Stimulated activated CD8-positive, alpha-beta memory T cell treated with anti-CD3 and anti-CD28 coated beads, Interleukin-4, amount 100 ng/mL, for 24 hours (primary cell): ENCODE data around the gene SLC26A9.

Experiments used
- DNase-seq: peaks from one replicate; pipeline ENCODE4 v3.0.0-alpha.2; 2020; ENCODE audit warnings: low read depth

SLC26A9 gene

DNA sequence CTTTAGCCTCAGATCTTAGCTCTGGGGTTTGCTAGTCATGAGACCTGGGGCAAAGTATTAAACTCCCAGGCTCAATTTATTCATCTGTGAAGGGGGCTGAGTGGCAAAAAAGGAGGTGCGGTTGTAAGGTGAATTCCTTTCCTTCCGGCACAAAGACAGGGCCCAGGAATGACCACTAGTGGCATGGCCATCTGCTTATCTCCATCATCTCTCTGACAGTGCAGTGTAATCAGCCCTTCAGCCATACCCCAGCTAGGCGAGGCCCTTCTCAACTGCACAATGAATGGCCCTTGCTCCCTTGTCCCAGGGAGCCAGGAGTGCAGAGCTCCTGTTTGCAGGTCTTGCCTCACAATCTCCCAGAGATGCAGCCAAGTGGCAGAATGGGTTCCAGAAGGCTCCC, 5.6 kb upstream of the SLC26A9 start:
- DNase-seq = no peak

DNA sequence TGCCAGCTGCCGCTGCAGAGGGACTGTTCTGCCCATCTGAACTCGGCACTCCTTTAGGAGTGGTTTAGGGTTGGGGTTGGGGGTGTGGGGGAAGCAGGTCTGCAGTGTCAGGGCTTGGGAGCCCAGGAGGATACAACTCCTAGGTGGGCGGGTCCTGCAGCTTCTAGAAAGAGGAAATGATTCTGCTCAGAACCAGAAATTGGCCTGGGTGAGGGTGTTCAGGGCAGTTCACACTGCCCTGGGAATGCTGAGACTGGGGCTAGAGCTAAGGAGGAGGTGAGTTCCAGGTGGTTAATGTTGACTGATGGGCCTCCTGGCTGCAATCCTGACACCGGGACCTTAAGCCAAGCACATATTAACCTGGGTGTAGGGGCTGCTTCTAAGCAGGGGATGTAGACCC, 4.8 kb upstream of the SLC26A9 start:
- no peak for DNase-seq

DNA sequence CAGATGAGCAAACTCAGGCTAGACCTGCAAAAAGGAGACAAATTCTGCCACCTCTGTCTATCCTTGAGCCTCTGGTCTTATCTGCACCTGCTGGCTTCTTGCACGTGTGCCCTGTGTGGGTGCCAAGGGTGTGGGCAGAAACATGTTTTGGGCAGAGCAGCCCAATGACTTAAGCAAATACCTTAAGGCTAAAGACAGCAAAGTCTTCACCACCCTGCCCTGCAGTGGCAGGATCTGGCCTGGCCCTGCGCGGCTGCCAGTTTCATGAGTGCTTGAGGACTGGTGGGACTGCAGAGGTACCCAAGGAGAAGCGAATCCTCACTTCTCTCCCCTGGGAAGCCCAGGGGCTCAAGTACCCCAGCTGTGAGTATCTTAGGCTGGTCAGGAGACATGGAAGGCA, 3.8 kb upstream of the SLC26A9 start:
- no peak for DNase-seq

DNA sequence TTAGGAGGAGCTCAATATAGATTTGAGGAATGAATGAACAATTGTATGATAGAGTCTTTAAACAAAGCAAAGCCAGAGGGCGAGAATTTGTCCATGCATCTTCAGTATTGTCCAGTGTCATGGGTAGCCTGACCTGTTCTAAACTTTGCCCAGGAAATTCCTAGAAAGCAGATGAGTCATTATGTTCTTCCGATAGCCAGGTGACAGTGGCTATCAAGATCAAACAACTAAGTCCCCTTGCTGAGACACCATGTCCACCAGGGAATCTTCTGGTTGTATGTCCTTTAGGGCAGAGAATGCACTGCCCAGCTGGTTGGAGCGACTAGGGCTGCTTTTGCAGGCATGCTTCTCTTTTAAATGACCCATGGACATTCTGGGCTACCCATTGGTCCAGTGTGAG, 1.8 kb upstream of the SLC26A9 start:
- no peak for DNase-seq

DNA sequence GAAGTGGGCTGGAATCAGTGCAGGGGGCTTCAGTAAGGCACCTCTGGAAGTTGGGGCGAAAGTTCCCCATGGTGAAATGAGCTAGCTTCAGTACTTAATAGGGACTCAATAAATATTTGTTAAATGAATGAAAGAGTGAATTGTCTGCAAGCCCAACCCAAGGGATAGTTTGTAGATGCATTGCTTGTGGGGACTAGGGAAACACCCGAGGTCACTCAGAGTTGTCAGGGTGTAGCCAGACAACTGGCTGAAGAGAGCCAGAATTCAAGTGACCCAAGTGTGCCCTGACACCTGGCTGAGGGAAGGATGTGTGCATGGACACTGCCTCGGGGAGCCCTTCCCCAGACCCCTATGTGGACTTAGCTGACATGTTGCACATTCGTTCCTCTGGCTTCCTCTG, 1.3 kb upstream of the SLC26A9 start:
- DNase-seq = no peak

DNA sequence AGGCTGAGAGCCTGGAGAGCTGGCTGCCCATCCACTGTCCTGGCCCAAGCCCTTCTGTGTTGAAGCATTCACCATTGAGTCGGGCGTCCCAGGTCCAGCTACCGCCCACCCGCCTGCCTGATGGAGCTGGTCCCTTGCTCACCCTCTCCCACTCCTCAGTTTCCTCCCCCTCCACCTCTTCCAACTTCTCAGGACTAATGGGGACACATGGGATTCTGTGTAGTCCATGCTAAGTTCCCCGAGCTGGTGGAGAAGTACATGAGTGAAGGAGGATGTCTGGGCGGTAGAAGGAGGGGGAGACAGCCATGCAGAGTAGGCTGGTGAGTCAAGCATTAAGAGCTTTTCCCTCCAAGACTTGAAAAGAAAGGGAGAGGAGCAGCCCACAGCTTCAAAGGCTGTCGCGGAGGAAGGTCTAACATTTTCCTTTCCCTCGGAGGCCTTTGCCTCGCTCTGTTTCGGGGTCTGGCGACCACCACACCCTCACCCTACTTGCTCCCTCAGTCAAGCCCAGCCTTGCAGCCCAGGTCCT, 561 bp downstream of the SLC26A9 start:
- no peak for DNase-seq

DNA sequence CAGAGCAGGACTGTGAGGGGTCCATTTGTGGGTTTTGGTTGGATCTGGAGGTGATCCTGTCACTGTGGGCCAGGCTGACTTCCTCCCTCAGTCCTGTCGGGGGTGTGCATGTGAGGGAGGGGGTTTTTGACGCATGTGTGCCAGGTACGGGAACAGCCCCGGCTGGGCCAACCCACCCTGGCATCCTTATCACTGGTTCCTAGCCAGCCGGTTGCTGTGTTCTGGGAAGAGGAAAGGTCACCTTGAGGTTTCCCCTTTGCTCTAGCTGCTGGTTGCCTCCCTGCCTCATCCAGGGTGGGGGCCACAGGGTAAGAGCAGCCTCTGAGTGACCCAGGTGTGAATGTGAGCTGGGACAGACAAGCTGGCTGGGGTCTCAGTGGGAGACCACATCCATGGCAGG, 2.5 kb downstream of the SLC26A9 start:
- no peak for DNase-seq

DNA sequence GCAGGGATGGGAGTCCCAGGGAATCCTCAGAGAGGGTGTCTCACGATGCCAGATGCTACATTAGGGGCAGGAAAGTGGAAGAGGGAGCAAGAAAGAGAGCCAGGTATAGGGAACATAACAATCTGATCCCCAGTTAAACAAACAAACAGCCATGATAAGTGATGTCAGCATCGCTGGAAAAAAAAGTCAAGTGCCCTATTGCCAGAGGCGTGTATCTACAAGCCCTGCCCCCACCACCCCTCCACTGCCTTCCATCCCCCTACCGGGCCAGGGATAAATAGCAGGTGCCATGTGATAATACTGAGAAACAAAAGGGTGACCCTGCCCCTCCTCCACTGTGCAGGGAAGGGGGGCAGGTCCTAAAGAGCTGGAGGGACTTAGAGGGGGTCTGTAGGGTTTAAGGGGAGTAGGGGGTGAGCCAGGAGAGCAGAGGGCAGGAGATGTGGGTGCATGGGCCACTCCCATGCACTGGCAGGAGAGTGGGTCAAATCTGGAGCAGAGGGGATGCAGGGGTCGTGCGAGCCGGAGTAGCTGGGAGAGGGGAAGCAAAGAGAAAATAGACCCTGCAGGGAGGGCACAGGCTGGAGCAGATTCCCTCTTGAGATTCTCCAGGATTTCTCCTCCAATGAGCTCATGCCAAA, 3.4 kb downstream of the SLC26A9 start:
- DNase-seq = no peak

DNA sequence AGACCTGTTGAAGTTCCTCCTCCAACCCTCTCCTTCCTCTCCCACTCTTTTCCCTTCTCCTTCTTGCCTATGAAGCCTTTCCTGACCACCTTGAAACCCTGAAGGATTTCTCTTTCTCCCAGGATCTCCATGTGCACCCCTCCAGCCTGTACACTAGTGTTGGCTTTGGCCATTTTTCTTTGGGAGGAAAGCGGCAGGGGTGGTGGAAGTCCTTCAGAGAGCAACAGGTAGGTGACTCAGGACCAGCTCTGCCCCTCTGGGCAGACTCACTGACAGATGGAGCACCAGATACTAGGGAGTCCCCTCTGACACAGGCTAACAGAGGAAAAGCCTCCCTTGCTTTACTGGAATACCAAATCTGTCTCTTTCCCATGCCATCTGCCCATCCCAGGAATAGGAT, 4.6 kb downstream of the SLC26A9 start:
- no peak for DNase-seq

DNA sequence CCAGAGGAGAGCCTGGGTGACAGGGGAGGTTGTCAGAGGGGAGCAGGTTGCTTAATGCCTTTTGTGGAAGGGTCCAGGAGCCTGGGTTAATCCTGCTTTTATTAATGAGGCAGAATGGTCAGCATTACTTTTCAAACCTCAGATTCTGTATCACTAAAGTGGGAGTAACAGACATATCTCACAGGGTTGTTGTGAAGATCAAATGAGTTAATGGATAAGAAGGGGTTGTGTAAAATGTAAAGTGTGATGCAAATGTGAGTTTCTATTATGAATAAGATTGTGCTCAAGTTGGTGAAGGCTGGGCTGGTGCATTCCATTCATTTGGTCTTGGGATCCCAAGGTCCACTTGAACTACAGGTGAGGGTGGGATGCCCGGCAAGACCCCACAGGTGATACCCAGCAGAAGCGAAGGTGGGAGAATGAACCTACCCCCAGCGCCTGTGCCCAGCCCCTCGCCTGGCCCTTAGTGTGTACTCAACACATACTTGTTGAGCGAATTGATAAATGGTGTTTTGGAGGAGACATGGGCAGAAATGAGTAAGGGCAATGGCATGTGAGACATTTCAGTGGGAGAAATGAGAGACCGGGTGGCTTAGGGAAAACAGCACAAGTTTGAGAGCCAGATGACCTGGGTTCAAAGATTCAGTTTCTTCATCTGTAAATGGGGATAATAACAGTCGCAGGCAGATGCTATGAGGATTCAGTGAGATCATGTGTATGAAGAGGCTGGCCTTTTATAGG, 6.2 kb downstream of the SLC26A9 start:
- DNase-seq = no peak

DNA sequence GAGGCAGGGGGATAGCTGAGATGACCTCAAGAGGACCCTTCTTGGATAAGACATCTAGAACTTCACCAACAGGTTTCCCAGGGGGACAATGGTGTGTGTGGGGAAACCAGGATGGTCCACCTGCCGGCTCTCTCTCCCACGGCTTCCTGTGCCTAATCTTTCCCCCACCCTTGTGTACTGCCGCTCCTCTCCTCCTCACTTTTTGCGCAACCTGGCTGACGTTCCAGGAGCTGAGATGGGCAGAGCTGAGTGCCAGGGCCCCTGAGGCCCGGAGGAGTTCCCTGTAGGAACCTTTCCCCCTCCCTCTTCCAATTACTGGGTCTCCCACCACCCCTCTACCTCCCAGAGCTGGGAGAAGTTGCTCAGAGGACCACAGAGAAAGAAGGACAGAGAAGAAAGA, 6.9 kb downstream of the SLC26A9 start:
- DNase-seq = no peak

DNA sequence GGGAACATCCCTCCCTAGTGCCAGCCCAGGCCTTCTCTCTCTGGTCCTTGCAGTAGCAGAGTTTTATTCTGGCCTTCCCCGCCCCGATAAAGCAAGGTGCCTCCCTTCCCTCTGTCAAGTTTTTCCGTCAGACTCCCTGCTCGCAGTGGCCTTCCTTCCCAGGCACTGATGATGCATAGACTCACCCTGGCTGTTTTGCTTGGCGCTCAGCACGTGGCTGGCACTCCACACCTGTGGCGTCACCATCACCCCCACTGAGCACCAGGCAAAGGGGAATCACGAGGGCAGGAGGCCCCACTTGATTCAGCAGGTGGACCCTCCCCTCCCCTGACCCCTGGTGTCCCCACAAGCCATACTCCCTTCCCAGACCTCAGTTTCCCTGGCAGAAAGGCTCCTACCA, 7.4 kb downstream of the SLC26A9 start:
- DNase-seq = no peak

DNA sequence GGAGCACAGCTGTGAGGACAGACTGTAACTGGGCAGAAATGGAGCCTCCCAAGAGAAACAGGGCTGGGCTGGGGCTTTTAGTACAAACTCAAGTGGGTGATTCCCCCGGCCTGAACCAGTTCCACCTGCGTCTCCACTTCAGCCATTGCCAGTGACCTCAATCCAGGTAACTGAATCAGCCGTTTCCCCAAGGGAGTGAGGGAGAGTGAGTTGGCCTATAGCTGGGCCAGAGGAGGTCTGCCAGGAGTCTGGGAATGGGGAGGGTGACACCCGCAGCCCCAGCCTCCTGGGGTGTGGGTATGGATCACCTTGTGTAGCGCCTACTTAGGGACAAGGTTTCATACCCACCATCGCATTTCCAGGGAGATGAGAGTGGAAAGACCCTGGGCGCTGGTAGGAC, 8.5 kb downstream of the SLC26A9 start:
- no peak for DNase-seq

DNA sequence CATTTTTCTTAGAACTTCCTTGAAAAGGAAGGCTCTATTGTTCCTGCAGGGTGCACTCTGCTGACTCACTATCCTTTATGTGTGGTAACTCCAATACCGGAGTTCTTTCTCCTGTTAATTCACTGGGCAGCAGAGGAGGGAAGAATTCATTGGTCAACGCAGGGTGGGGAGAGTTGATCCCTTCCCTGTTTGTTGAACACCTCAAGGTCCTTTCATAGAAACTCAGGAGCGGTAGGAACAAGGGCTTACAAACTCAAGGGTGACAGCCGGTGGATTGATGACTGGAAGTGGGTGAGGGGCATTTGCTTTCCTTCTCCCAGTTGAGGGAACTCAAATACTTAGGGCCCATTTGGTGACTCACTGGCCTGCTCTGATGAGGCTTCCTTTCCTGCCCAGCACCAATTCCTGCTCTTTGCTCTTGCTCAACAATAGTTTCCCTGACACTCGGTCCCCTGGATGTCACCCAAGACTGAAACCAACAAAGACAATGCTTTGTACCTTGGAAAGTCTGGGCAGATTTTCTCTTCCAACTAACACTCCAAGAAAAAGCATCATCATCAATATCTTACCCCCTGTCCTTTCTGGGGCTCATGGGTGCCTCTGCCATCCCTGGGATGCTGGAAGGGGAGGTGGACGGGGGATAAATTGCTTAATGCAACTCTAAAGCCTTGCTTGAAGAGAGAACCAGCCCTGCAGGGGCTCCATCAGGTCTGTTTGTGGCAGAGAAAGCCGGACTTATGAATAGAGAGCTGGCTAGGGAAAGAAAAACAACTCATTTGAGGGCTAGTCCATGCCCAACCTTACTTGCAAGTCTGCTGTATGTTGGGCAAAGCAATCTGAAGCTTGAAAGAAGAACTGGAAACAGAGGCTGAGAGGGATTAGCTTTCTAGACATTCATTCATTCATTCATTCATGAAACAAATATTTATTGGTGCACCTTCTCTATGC, 9.3 kb downstream of the SLC26A9 start:
- DNase-seq = no peak

DNA sequence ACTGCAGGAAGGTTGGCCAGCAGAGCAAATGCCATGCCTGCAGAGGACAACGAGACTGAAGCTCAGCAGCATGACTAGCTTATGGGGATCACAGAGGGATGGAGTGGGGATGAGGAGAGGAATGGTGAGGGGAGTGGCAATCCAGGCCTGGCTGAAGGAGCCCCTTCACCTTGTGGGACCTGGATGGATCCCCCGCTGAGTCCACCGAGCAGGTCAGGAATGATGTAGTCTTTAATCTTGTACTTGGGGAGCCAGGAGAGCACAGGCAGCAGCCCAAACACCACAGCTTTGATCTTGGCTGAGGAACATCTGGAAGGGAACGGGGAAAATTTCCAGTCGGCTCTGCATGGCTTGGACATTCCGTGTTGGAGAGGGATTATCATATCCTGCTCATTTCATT, 10.5 kb downstream of the SLC26A9 start:
- DNase-seq = no peak

DNA sequence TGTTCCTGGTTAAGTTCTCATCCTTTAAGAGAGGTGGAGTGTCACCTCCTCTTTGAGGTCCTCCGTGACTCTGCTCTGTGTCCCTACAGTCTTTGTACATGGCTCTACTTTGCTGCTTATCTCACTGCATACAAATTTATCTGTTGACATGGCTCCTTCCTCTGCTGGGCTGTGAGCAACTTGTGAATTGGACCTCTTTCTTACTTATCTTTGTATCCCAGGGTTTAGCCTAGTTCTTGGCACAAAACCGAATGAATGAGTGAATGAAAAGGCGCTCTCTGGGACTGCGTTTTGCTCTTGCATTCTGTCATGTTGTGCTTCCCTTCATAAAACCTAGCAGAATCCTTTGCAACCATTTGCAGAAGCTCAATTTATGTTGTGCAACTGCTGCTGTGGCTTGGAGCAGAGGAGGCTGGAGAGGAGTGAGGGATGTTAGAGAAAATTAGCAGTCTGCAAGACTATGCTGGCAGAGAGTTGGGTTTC, 12.4 kb downstream of the SLC26A9 start:
- no peak for DNase-seq

DNA sequence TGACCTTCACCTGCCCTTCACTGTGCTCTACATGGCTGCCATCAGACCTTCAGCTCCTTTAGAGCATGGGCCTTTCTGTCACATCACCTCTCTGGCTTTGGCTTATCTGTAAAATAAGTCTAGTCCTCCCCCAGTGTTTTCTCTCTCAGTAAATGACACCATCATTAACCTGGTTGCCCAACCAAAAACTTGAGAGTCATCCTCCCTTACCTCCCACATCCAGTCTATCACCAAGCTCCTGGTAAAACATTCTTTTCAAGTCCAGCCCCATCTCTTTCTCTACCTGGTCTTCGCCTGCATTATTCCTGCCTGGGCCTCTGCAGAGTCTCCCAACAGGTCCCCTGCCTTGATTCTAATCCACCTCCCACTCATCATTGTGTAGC, 13.1 kb downstream of the SLC26A9 start:
- DNase-seq = no peak

DNA sequence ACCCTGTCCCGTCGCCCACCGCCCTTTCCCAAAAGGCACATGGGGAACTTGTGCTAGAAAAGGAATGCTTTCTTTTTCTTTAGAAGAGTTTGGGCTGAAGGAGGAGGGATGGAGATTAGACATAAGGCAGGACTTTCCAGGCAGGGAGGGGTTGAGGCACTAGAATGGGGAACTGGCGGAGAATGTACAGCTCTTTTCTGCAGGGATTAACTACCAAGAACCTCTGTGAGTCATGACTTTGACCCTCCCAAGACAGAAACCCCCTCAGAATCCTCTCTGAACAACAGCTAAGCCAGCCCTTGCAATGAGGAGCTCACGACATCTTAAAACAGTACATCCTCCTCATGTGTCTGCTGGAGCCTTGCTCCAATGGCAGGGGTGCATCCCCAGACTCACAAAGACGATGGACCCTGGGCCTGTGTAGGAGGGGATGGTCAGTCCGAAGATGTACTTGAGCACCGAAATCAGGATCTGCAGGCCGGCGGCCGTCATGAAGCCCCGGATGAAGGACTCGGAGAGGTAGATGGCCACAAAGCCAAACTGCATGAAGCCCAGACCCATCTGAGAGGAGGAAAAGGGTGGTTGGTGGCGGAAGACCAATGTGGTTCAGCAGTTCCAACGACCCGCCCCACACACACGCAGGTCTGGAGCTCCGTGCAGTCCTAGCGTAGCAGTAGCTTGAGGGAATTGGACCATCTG, 13.6 kb downstream of the SLC26A9 start:
- no peak for DNase-seq

DNA sequence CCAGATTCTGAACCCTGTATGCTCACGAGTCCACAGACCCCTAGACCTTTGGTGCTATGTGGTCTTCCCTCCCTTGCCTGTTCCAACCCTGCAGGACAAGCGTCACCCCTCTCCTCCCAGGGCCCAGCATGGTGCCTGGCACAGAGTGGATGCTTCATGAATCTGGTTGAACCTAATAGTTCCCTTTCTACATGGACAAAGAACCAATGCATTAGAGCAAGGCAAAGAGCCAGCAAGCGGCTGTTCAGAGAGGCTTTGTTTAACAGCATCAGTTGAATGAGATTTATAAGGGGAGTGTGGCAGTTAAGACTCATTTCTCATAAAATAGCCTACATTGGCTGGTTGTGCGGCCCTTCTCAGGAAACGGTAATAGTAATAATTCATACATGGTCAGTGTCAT, 14.9 kb downstream of the SLC26A9 start:
- no peak for DNase-seq

DNA sequence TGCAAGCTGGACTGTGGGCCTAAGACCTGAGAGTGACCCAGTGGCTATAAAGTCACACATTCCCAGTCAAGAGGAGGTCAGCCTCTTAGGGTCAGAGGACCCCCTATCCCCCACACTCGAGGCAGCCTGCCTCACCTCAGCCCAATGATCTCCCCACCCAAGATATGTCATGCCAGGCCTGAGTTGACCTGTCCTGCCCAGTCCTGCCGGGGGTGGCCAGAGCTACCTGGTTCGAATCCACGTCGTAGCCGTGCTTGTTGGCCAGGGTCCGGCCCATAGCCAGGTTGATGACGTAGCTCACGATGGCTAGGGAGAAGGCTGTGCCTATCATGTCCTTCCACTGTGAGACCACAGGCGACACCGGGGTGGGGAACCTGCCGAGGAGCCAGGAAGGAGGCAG, 15.6 kb downstream of the SLC26A9 start:
- DNase-seq = no peak

DNA sequence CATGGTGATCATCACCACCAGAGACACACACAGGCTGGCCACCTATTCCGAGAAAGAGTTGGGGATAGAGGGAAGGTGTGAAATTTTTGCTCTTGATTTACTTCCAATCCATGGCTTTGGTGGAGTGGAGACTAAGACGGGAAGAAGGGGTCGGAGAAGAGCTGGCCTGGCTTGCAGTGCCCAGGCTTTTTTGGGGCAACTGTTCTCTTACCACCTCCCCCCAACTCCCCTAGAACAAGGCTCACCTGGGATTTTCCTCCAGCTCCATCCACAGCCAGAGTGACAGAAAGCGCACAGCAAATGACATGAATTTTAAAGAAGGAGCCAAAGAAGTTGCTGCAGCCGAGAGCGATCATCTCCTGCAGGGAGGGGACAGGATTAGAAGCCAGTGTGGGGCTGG, 16.0 kb downstream of the SLC26A9 start:
- DNase-seq = no peak

DNA sequence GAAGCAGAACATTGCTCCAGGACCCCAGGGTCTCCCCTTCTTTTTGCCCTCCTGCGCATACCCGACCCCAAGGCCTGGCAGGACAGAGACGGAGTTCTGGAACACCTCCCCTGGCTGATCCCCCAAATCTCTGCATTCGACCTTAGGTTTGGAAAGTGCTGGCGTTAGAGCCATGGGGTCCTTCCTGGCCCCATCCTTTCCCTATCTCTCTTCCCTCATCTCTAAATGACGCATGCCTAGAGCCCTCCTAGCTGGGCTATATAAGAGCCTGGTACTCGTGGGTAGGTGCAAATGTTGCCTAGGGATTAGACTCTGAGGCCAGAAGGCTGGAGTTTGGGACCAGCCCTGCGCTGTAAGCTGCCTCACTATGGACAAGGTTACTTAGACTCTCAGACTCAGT, 16.6 kb downstream of the SLC26A9 start:
- DNase-seq = no peak
